A204.1 (cell line): ENCODE results near the gene DNPH1.

ENCODE experiments used
- FAIRE-seq: peaks from 2 replicates; lab custom pipeline; 2012; peaks lifted over from hg19 to GRCh38; lab: Jason Lieb, UNC

DNPH1 gene

GRCh38 chr6:43211955-43212354 is 17.3 kb downstream of the DNPH1 start:
- no peak for FAIRE-seq

GRCh38 chr6:43207286-43207685 is 22.0 kb downstream of the DNPH1 start:
- FAIRE-seq: peak; percentile 46

- FAIRE-seq: no peak
Measured at GRCh38 chr6:43205849-43206248, 23.4 kb downstream of the DNPH1 start.

- FAIRE-seq: no peak
Measured at GRCh38 chr6:43204271-43205105, 24.8 kb downstream of the DNPH1 start.

GRCh38 chr6:43203718-43204095 is 25.6 kb downstream of the DNPH1 start:
- no peak for FAIRE-seq

- FAIRE-seq: no peak
Measured at GRCh38 chr6:43203029-43203717, 26.1 kb downstream of the DNPH1 start.

- FAIRE-seq: no peak
Measured at GRCh38 chr6:43202451-43202850, 26.8 kb downstream of the DNPH1 start.

GRCh38 chr6:43200541-43200940 is 28.7 kb downstream of the DNPH1 start:
- FAIRE-seq: no peak

GRCh38 chr6:43199912-43200311 is 29.4 kb downstream of the DNPH1 start:
- no peak for FAIRE-seq

- no peak for FAIRE-seq
Measured at GRCh38 chr6:43196337-43196736, 32.9 kb downstream of the DNPH1 start.

GRCh38 chr6:43193929-43194328 is 35.4 kb downstream of the DNPH1 start:
- no peak for FAIRE-seq

GRCh38 chr6:43192911-43193310 is 36.4 kb downstream of the DNPH1 start:
- FAIRE-seq: no peak

- FAIRE-seq: no peak
Measured at GRCh38 chr6:43189776-43190304, 39.4 kb downstream of the DNPH1 start.

- FAIRE-seq: no peak
Measured at GRCh38 chr6:43188426-43188825, 40.9 kb downstream of the DNPH1 start.

GRCh38 chr6:43187821-43188220 is 41.5 kb downstream of the DNPH1 start:
- FAIRE-seq: no peak

GRCh38 chr6:43186706-43187105 is 42.6 kb downstream of the DNPH1 start:
- FAIRE-seq: no peak

GRCh38 chr6:43186019-43186418 is 43.3 kb downstream of the DNPH1 start:
- no peak for FAIRE-seq

GRCh38 chr6:43185391-43185985 is 43.8 kb downstream of the DNPH1 start:
- no peak for FAIRE-seq

- FAIRE-seq: no peak
Measured at GRCh38 chr6:43184268-43184985, 44.9 kb downstream of the DNPH1 start.

GRCh38 chr6:43183441-43183840 is 45.8 kb downstream of the DNPH1 start:
- FAIRE-seq: no peak

GRCh38 chr6:43181942-43182860 is 47.1 kb downstream of the DNPH1 start, which contains the start of gene CUL9:
CUL9 (plus strand) TSS chr6:43182196; CDS start chr6:43184311, 2,115 bp downstream.
- no peak for FAIRE-seq
